Fibroblast of pulmonary artery (primary cell): ENCODE data around the gene NFU1.

Experiments used
- DNase-seq: peaks from one replicate; pipeline ENCODE4 v3.0.0-alpha.2; 2010; ENCODE audit warnings: low read depth
- H3K4me3 ChIP-seq: replicated peaks from 2 replicates; pipeline ENCODE4 v1.5.1; 2011; ENCODE audit warnings: low read depth, mild to moderate bottlenecking, control low read depth, low read length, moderate library complexity
- CTCF ChIP-seq: IDR thresholded peaks from 2 replicates; pipeline ENCODE4 v1.5.1; 2011; ENCODE audit warnings: mild to moderate bottlenecking, control low read depth, low read length, inconsistent platforms; ENCODE audit errors: missing control alignments

NFU1 gene

GRCh38 chr2:69384618-69385081, 52.6 kb downstream of the NFU1 start:
- TF ChIP-seq CTCF, result no peak
- DNase-seq, result peak; percentile 24

GRCh38 chr2:69383176-69383812, 53.9 kb downstream of the NFU1 start:
- no peak for DNase-seq
- TF ChIP-seq CTCF, result no peak
- no peak overlapping the region for H3K4me3 ChIP-seq

More at GRCh38 chr2:69384618-69385081, 52.6 kb downstream of the NFU1 start:
- peak overlapping the region; percentile 83 for H3K4me3 ChIP-seq

- TF ChIP-seq CTCF, result no peak
- no peak overlapping the region for H3K4me3 ChIP-seq
- no peak for DNase-seq
Observed at GRCh38 chr2:69382547-69382946, 54.7 kb downstream of the NFU1 start.

- no peak for TF ChIP-seq CTCF
- DNase-seq, result peak; percentile 66
- no peak overlapping the region for H3K4me3 ChIP-seq
Observed at GRCh38 chr2:69381337-69381737, 55.9 kb downstream of the NFU1 start.

GRCh38 chr2:69380072-69380917, 56.9 kb downstream of the NFU1 start:
- H3K4me3 ChIP-seq, result no peak overlapping the region
- no peak for TF ChIP-seq CTCF
- DNase-seq, result peak; percentile 41

GRCh38 chr2:69376403-69376802, 60.8 kb downstream of the NFU1 start:
- DNase-seq, result no peak
- no peak for TF ChIP-seq CTCF
- H3K4me3 ChIP-seq, result no peak overlapping the region
